Loucy (cell line): ENCODE data around the gene PCIF1.

Experiments
- EZH2phosphoT487 ChIP-seq: fragments of 200-600 bp; IDR thresholded peaks from 2 replicates; pipeline ENCODE4 v1.6.1; 2018; ENCODE audit warnings: antibody characterized with exemption, mild to moderate bottlenecking, moderate library complexity, borderline replicate concordance
- TF ChIP-seq, protein P1 (sequence below): fragments of 200-600 bp; sonication (generic); conservative IDR thresholded peaks from 2 replicates; pipeline ENCODE4 v1.5.1; 2014; ENCODE audit warnings: mild to moderate bottlenecking, antibody characterized with exemption, low read length

DNA sequence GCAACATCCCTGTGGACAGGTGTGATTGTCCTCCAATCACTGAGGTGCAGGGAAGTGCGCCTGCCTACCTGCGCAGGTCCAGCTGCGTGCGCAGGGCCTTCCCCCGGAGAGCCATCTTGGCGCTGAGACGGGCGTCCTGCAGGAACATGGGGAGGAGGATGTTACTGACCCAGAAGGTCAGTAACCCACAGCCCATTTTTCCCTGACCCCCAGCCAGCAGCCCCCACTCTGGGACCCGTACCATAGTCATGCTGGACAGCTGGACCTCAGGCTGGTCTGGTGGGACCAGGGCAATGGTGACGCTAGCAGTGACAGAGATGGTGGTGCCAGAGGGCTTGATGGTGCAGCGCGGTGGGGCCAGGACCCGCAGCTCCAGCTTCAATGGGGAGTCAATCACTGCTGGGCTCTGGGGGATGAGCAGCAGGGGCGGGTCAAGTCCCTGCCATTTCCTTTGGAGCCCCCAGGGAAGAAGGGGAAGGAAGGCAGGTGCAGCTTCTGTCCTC, 32.2 kb upstream of the PCIF1 start:
- TF ChIP-seq EZH2phosphoT487 = no peak
- TF ChIP-seq, protein P1, sequence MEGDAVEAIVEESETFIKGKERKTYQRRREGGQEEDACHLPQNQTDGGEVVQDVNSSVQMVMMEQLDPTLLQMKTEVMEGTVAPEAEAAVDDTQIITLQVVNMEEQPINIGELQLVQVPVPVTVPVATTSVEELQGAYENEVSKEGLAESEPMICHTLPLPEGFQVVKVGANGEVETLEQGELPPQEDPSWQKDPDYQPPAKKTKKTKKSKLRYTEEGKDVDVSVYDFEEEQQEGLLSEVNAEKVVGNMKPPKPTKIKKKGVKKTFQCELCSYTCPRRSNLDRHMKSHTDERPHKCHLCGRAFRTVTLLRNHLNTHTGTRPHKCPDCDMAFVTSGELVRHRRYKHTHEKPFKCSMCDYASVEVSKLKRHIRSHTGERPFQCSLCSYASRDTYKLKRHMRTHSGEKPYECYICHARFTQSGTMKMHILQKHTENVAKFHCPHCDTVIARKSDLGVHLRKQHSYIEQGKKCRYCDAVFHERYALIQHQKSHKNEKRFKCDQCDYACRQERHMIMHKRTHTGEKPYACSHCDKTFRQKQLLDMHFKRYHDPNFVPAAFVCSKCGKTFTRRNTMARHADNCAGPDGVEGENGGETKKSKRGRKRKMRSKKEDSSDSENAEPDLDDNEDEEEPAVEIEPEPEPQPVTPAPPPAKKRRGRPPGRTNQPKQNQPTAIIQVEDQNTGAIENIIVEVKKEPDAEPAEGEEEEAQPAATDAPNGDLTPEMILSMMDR = no peak
